ENCODE measurements around the gene ZNF467. TPM values are rescaled to one million over a fixed set of nuclear protein-coding genes. Genes with fewer than 3 reads are reported as not detected.

Gene ZNF467
- polyA plus RNA-seq, 2 donors = 2.6 to 2.9 TPM

DNA sequence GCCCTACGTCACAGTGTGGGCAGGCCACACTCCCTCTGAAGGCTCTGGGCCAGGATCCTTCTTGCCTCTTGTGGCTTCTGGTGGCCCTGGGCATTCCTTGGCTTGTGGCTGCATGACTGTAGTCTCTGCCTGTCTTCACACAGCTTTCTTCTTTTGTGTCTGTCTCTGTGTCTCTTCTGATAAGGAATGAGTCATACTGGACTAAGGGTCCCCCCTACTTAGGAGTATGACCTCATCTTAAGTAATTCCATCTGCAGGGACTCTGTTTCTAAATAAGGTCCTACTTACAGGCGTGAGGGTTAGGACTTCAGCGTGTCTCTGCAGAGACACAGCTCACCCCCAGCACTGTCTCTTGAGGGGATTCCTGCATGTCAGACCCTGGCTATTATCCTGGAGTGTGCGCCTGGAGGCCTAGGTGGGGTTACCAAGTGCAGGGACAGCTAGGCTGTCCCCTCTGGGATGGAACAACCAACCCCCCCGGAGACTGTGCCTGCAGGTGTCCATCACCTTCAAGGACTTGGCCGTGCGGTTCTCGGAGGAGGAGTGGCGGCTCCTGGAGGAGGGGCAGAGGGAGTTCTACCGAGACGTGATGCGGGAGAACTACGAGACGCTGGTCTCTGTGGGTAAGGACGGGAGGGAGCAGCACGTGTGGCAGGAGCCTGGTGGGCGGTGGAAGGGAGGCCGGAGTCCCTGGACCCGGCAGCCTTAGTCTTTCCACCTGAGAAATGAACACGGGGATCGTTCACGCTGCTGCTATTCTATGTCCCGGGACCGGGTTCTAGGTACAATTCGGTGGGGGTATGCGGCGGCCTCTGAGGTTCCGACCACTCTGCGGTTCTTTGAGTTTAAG is 54.1 kb downstream of the ZNF467 start:
- H3K4me3 ChIP-seq (ENCODE audit: low read depth in 1 of 2, low read length in 2 of 2) = no peak overlapping the region
- peaks cover 19 to 20% of the 10 kb centered on the region in 2 donors for H3K36me3 ChIP-seq (ENCODE audit: control insufficient read depth in 2 of 2, insufficient read depth in 2 of 2, low read length in 1 of 2)
- 89 to 90% methylated on average over 29 of the region's 29 CpGs for WGBS, 2 donors
- H3K4me1 ChIP-seq (ENCODE audit: control insufficient read depth in 2 of 2, insufficient read depth in 2 of 2, low read length in 1 of 2) = peaks cover 17 to 25% of the 10 kb centered on the region in 2 donors
- no peak overlapping the region for H3K27ac ChIP-seq (ENCODE audit: low read depth in 2 of 2, low read length in 1 of 2)
- H3K9me3 ChIP-seq (ENCODE audit: control insufficient read depth in 2 of 2, insufficient read depth in 1 of 2, low read depth in 1 of 2, low read length in 1 of 2) = no peaks in the 10 kb centered on the region
- H3K27me3 ChIP-seq (ENCODE audit: control insufficient read depth in 1 of 2, insufficient read depth in 2 of 2, low read length in 2 of 2) = no peaks in the 10 kb centered on the region

DNA sequence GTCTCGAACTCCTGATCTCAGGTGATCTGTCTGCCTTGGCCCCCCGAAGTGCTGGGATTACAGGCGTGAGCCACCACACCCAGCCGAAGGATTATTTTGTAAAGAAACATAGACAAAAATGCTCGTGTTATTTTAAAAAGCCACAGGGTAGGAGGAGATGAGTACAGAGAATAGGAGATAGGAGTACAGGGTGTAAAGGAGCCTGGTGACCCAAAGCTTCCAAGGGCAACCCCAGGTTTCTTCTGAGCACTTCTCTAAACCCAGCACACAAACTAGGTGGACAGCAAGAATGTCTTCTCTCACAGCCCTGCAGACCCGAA is 54.7 kb downstream of the ZNF467 start:
- peaks cover 17 to 30% of the 10 kb centered on the region in 2 donors for H3K4me1 ChIP-seq (ENCODE audit: control insufficient read depth in 2 of 2, insufficient read depth in 2 of 2, low read length in 1 of 2)

DNA sequence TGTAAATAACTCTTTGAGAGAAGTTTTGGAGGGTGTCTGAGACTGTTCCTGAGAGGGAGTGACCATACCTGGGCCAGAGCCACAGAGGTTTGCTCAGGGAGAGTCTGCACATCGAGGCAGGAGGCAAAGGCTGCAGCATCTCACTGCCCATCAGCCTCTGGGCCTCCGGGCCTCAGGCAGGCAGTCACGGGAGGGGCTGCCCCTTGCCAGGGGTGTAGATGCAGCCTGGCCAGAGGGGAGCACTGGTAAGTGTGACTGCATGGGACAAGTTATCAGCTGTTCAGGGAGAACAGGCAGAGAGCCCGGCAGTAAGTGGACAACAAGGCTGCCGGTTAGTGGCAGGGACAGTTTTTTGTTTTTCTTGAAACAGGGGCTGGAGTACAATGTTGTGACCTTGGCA is 55.9 kb downstream of the ZNF467 start:
- Histone ChIP-seq H3K4me1 (ENCODE audit: control insufficient read depth in 2 of 2, insufficient read depth in 2 of 2, low read length in 1 of 2) (peaks cover 17 to 30% of the 10 kb centered on the region in 2 donors), H3K4me3 (ENCODE audit: low read depth in 1 of 2, low read length in 2 of 2) (no peak overlapping the region), H3K9me3 (ENCODE audit: control insufficient read depth in 2 of 2, insufficient read depth in 1 of 2, low read depth in 1 of 2, low read length in 1 of 2) (no peaks in the 10 kb centered on the region), H3K36me3 (ENCODE audit: control insufficient read depth in 2 of 2, insufficient read depth in 2 of 2, low read length in 1 of 2) (peaks cover 11 to 16% of the 10 kb centered on the region in 2 donors), H3K27ac (ENCODE audit: low read depth in 2 of 2, low read length in 1 of 2) (peak overlapping the region in 1 of 2 donors; percentile 61), H3K27me3 (ENCODE audit: control insufficient read depth in 1 of 2, insufficient read depth in 2 of 2, low read length in 2 of 2) (no peaks in the 10 kb centered on the region)
- WGBS, 2 donors = 83 to 86% methylated on average over 5 of the region's 5 CpGs

More for the DNA sequence above, 54.7 kb downstream of the ZNF467 start:
- H3K9me3 ChIP-seq (ENCODE audit: control insufficient read depth in 2 of 2, insufficient read depth in 1 of 2, low read depth in 1 of 2, low read length in 1 of 2) = no peaks in the 10 kb centered on the region
- 93% methylated on average over 6 of the region's 6 CpGs for WGBS, 2 donors
- no peaks in the 10 kb centered on the region for H3K27me3 ChIP-seq (ENCODE audit: control insufficient read depth in 1 of 2, insufficient read depth in 2 of 2, low read length in 2 of 2)
- peaks cover 16 to 19% of the 10 kb centered on the region in 2 donors for H3K36me3 ChIP-seq (ENCODE audit: control insufficient read depth in 2 of 2, insufficient read depth in 2 of 2, low read length in 1 of 2)
- H3K4me3 ChIP-seq (ENCODE audit: low read depth in 1 of 2, low read length in 2 of 2) = no peak overlapping the region
- no peak overlapping the region for H3K27ac ChIP-seq (ENCODE audit: low read depth in 2 of 2, low read length in 1 of 2)

DNA sequence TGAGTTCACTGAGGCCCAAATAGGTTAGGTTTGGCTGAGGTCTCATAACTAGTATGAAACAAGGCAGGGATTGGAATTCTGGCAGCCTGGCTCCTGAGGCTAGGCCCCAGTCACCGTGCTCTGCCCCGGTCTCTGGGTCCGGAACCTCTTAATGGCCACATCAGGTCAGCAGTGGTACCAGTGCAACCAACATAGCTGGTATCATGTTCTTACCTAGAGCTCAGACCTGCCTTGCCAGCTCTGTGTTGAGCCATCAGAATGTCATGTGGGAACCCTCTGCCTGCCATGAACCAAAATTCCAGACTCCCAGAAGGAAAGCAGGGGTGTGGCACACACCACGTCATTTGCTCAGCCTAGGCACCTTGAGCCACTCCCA is 56.5 kb downstream of the ZNF467 start:
- Histone ChIP-seq H3K4me3 (ENCODE audit: low read depth in 1 of 2, low read length in 2 of 2) (no peak overlapping the region), H3K4me1 (ENCODE audit: control insufficient read depth in 2 of 2, insufficient read depth in 2 of 2, low read length in 1 of 2) (peaks cover 17 to 30% of the 10 kb centered on the region in 2 donors), H3K27ac (ENCODE audit: low read depth in 2 of 2, low read length in 1 of 2) (peak overlapping the region; percentile 54 to 61), H3K27me3 (ENCODE audit: control insufficient read depth in 1 of 2, insufficient read depth in 2 of 2, low read length in 2 of 2) (no peaks in the 10 kb centered on the region), H3K9me3 (ENCODE audit: control insufficient read depth in 2 of 2, insufficient read depth in 1 of 2, low read depth in 1 of 2, low read length in 1 of 2) (no peaks in the 10 kb centered on the region), H3K36me3 (ENCODE audit: control insufficient read depth in 2 of 2, insufficient read depth in 2 of 2, low read length in 1 of 2) (peaks cover 6 to 14% of the 10 kb centered on the region in 2 donors)
- WGBS, 2 donors = 72 to 85% methylated on average over 4 of the region's 4 CpGs

DNA sequence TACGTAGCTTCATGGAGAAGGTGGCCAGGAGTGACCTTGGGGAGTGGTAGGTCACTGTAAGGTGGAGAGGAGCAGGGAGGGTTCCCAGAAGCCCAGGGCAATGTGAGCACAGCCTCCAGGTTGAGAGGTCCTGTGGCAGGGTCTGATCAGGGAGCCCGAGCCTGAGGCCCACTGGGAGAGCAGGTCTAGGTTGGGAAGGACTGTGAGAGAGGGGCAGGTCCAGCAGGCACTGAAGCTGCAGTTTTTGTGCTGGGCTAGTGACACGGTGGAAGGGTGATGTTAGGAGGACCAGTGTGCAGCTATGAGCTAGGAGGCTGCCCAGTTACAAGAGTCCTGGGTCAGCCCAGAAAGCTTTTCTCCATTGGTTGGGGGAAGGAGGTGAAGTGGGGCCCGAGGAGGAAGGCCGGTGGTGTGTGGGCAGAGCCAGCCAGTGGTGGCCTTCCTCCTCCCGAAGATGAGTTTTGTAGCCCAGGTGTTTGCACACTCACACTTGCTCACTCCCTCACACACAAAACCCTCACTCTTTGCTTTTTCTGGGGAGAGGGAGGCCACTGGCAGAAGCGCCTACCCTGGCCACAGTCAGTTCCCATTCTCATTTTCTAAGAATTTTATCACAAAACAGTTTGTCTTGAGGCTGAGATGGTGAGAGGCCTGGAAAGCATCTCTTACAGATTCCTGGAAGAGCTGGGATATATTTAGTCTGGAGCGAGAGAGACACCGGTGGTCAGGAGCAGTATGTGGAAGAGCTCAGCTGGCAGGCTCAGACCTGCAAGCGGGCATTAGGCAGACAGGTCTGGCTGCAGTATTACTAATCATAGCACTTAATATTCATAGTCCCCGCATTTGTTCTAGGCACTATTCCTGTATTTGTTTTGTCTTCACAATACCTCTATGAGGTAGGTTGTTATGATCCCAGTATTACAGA is 57.1 kb downstream of the ZNF467 start:
- Histone ChIP-seq H3K27ac (ENCODE audit: low read depth in 2 of 2, low read length in 1 of 2) (peak overlapping the region; percentile 25 to 44), H3K36me3 (ENCODE audit: control insufficient read depth in 2 of 2, insufficient read depth in 2 of 2, low read length in 1 of 2) (peaks cover 0 to 10% of the 10 kb centered on the region in 2 donors), H3K27me3 (ENCODE audit: control insufficient read depth in 1 of 2, insufficient read depth in 2 of 2, low read length in 2 of 2) (no peaks in the 10 kb centered on the region), H3K4me3 (ENCODE audit: low read depth in 1 of 2, low read length in 2 of 2) (no peak overlapping the region), H3K9me3 (ENCODE audit: control insufficient read depth in 2 of 2, insufficient read depth in 1 of 2, low read depth in 1 of 2, low read length in 1 of 2) (no peaks in the 10 kb centered on the region), H3K4me1 (ENCODE audit: control insufficient read depth in 2 of 2, insufficient read depth in 2 of 2, low read length in 1 of 2) (peaks cover 17 to 30% of the 10 kb centered on the region in 2 donors)
- WGBS, 2 donors = 62 to 69% methylated on average over 11 of the region's 11 CpGs

DNA sequence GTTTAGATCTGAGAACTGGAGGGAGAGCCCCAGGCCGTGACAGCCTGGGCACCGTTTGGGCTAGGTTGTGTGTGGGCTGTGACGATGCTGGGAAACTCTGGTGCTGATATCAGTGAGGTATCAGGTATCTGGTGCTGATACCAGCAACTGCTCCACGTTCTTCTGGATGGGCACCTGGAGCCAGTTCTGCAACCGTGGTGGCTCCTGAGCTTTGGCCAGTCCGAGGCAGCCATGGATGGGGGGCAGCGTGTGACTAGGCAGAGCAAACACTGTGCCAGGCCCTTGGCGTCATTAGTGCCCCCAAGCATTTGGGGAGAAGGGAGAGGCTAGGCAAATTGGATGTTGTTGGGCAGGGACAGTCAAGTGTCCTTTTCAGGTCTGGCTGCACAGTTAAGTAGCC is 57.9 kb downstream of the ZNF467 start:
- Histone ChIP-seq H3K9me3 (ENCODE audit: control insufficient read depth in 2 of 2, insufficient read depth in 1 of 2, low read depth in 1 of 2, low read length in 1 of 2) (no peaks in the 10 kb centered on the region), H3K27ac (ENCODE audit: low read depth in 2 of 2, low read length in 1 of 2) (peak overlapping the region in 1 of 2 donors; percentile 69), H3K27me3 (ENCODE audit: control insufficient read depth in 1 of 2, insufficient read depth in 2 of 2, low read length in 2 of 2) (no peaks in the 10 kb centered on the region), H3K4me3 (ENCODE audit: low read depth in 1 of 2, low read length in 2 of 2) (peak overlapping the region; percentile 68 to 73), H3K4me1 (ENCODE audit: control insufficient read depth in 2 of 2, insufficient read depth in 2 of 2, low read length in 1 of 2) (peaks cover 17 to 30% of the 10 kb centered on the region in 2 donors), H3K36me3 (ENCODE audit: control insufficient read depth in 2 of 2, insufficient read depth in 2 of 2, low read length in 1 of 2) (peaks cover 0 to 3% of the 10 kb centered on the region in 2 donors)
- 37 to 43% methylated on average over 8 of the region's 8 CpGs for WGBS, 2 donors

DNA sequence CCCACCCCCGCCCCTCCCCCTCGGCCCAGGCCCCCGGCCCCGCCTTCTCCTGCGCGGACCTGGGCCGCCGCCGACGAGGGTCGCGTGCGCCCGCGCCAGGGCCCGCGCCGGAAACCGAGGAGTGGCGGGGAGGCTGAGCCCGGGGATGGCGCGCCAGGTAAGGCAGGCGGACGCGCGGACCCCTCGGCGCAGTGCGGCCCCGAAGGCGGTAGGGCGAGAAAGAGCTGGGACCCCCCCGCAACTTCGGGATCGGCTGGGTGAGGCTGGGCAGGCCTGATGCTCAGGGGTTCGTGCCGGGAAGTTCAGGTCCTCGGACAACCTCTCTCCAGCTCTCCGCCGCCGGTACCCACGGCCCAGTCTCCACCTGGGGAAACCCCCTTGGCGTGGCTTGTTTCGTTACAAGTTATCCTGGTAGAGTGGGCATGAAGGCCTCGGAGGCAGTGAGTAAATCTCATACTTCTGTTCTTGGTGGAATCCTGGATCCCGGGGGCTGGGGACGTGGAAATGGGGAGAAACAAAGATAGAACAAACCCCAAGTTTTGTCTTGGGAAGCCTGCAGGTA is 58.4 kb downstream of the ZNF467 start:
- Histone ChIP-seq H3K4me1 (ENCODE audit: control insufficient read depth in 2 of 2, insufficient read depth in 2 of 2, low read length in 1 of 2) (peaks cover 17 to 30% of the 10 kb centered on the region in 2 donors), H3K27me3 (ENCODE audit: control insufficient read depth in 1 of 2, insufficient read depth in 2 of 2, low read length in 2 of 2) (no peaks in the 10 kb centered on the region), H3K27ac (ENCODE audit: low read depth in 2 of 2, low read length in 1 of 2) (peak overlapping the region; percentile 54 to 69), H3K36me3 (ENCODE audit: control insufficient read depth in 2 of 2, insufficient read depth in 2 of 2, low read length in 1 of 2) (peaks cover 0 to 3% of the 10 kb centered on the region in 2 donors), H3K4me3 (ENCODE audit: low read depth in 1 of 2, low read length in 2 of 2) (peak overlapping the region; percentile 68 to 73), H3K9me3 (ENCODE audit: control insufficient read depth in 2 of 2, insufficient read depth in 1 of 2, low read depth in 1 of 2, low read length in 1 of 2) (no peaks in the 10 kb centered on the region)
- WGBS, 2 donors = 1% methylated on average over 35 to 48 of the region's 48 CpGs

Other genes with a start within 250 kb of the ZNF467 start
- 1 to 10 TPM; 3.9 to 8.4 TPM for gene ZNF862, start 64.8 kb upstream of the ZNF467 start, polyA plus RNA-seq
- gene ATP6V0E2, start 100.4 kb upstream of the ZNF467 start, polyA plus RNA-seq = 1 to 10 TPM; 5.3 to 9.8 TPM

All from esophagus (tissue), 2 donors.